Tibial artery (tissue), 4 donors: ENCODE data around the gene CREB5.

Experiments used
- DNase-seq, 2 donors: peaks; one replicate each; pipeline ENCODE4 v3.0.0-alpha.2; 2019
- H3K27ac ChIP-seq, 2 donors: fragments of 200-600 bp; sonication (generic) in 1 of 2; 1 replicate in 1 of 2; 2 replicates in 1 of 2; pipeline ENCODE4 v1.5.1; 2018 to 2019; ENCODE audit warnings: mild to moderate bottlenecking in 1 of 2
- H3K27me3 ChIP-seq, 2 donors: fragments of 200-600 bp; sonication (generic) in 1 of 2; one replicate each; pipeline versions ENCODE4 v1.5.1 to v1.6.0; 2016 to 2019
- H3K36me3 ChIP-seq, 3 donors: fragments of 200-600 bp; sonication (generic) in 2 of 3; one replicate each; pipeline ENCODE4 v1.5.1; 2016 to 2019; ENCODE audit warnings: mild to moderate bottlenecking in 2 of 3
- H3K4me1 ChIP-seq, 4 donors: fragments of 200-600 bp; sonication (generic) in 2 of 4; 1 replicate in 3 of 4; 2 replicates in 1 of 4; pipeline ENCODE4 v1.5.1; 2016 to 2019
- H3K4me3 ChIP-seq, 2 donors: fragments of 200-600 bp; sonication (generic) in 1 of 2; 1 replicate in 1 of 2; 2 replicates in 1 of 2; pipeline ENCODE4 v1.5.1; 2018 to 2019; ENCODE audit warnings: mild to moderate bottlenecking in 2 of 2
- H3K9me3 ChIP-seq, 3 donors: fragments of 200-600 bp; sonication (generic) in 1 of 3; one replicate each; pipeline ENCODE4 v1.5.1; 2016 to 2019
- intact Hi-C: fragments of 100-400 bp; cut with DNase I; formaldehyde crosslinking; loops from one replicate; pipeline ENCODE4 v1.15.0; 2023; ENCODE audit warnings: low total_unique reads
- TF ChIP-seq, protein P1 (sequence below), 2 experiments: fragments of 200-600 bp in 1 of 2; fragments of 450-650 bp in 1 of 2; IDR thresholded peaks; one replicate each; pipeline ENCODE4 v1.5.1; 2017 to 2019; ENCODE audit warnings: antibody characterized with exemption in 2 of 2, mild to moderate bottlenecking in 1 of 2, moderate library complexity in 1 of 2

CREB5 gene

DNA sequence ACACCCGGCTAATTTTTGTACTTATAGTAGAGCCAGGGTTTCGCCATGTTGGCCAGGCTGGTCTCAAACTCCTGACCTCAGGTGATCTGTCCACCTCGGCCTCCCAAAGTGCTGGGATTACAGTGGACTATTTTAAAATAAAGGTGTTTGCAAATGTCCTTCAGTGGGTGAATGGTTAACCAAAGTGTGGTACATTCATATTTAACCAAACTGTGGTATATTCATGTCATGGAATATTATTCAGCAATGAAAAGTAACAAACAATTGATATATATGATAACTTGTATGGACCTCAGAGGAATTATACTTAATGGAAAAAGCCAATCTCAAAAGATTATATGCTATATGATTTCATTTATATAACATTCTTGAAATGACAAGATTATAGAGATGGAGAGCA, 190.0 kb downstream of the CREB5 start:
- Histone ChIP-seq H3K27ac (no peak overlapping the region), H3K9me3 (no peaks in the 10 kb centered on the region), H3K27me3 (no peaks in the 10 kb centered on the region), H3K4me3 (no peak overlapping the region), H3K36me3 (no peaks in the 10 kb centered on the region), H3K4me1 (no peaks in the 10 kb centered on the region)
- DNase-seq: no peak
- intact Hi-C loops: no loop called here
- TF ChIP-seq, protein P1, sequence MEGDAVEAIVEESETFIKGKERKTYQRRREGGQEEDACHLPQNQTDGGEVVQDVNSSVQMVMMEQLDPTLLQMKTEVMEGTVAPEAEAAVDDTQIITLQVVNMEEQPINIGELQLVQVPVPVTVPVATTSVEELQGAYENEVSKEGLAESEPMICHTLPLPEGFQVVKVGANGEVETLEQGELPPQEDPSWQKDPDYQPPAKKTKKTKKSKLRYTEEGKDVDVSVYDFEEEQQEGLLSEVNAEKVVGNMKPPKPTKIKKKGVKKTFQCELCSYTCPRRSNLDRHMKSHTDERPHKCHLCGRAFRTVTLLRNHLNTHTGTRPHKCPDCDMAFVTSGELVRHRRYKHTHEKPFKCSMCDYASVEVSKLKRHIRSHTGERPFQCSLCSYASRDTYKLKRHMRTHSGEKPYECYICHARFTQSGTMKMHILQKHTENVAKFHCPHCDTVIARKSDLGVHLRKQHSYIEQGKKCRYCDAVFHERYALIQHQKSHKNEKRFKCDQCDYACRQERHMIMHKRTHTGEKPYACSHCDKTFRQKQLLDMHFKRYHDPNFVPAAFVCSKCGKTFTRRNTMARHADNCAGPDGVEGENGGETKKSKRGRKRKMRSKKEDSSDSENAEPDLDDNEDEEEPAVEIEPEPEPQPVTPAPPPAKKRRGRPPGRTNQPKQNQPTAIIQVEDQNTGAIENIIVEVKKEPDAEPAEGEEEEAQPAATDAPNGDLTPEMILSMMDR (IDR thresholded peaks at IDR 0.05): no peak

DNA sequence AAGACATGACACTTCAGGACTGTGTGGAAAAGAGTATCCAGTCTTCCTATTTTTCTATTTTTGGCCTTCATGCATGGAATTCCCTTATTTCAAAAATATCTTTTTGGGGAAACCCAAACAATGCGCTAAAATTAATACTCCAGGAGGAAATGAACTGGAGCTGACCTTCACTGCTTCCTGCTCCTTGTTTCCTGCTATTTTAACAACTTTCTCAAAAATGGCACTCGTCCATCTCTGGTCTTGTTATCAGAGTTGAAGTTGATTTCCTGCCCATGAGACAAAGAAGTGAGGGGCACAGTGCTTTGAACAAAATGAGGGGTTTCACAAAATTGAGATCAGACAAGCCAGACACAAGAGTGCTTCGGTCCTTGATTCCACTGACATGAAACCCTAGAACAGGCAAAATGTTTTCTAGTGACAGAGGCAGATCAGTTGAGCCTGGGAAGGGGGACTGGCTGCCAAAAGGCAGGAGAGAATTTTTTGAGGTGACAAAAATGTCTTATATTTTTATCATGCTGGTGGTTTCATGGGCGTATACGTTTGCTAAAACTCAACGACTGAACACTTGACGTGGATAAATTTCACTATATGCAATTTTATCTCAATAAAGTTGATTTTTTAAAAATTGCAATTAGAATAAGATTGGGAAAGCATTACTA, 193.2 kb downstream of the CREB5 start:
- TF ChIP-seq, protein P1 (IDR thresholded peaks at IDR 0.05): no peak
- DNase-seq: no peak
- Histone ChIP-seq H3K27me3 (no peaks in the 10 kb centered on the region), H3K4me1 (no peaks in the 10 kb centered on the region), H3K9me3 (no peaks in the 10 kb centered on the region), H3K27ac (no peak overlapping the region), H3K36me3 (no peaks in the 10 kb centered on the region), H3K4me3 (no peak overlapping the region)
- intact Hi-C loops: no loop called here

DNA sequence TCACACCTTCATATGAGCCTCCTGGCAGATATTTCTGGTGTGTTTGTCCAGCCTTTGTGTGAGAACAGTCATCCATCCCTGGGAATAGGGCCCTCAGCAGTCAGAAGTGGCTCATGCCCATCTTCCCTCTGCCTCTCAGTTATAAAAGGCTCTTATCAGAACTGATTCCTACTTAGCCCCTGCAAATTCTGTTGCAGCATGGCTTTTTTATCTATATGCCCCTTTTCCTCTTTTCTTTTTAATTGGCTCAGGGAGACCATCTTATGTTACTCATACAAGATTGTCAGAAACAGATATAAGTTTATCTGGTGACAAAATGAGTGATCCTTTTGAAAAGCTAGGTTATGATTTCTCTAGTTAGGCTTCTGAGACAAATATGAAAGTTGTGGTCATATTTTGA, 194.1 kb downstream of the CREB5 start:
- TF ChIP-seq, protein P1 (IDR thresholded peaks at IDR 0.05): no peak
- intact Hi-C loops: no loop called here
- H3K27me3 ChIP-seq: no peaks in the 10 kb centered on the region

DNA sequence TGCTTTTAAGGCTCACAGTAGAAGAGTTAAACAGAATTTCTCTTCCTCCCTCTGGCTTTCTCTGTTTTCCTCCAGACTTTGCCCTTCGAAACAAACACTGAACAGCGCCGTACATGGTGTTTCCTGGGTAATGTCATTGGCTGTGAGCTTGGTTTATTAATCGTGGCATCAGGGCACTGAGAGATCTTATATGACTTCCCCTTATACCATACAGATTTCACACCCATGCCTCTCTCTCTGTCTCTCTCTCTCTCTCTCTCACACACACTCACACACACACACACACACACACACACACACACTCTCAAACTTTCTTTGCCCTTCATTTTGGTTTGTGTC, 195.5 kb downstream of the CREB5 start:
- H3K27me3 ChIP-seq: no peaks in the 10 kb centered on the region
- H3K9me3 ChIP-seq: no peaks in the 10 kb centered on the region
- no peak overlapping the region for H3K27ac ChIP-seq
- no peak for DNase-seq
- no peaks in the 10 kb centered on the region for H3K4me1 ChIP-seq
- TF ChIP-seq, protein P1 (IDR thresholded peaks at IDR 0.05): no peak
- H3K36me3 ChIP-seq: no peaks in the 10 kb centered on the region
- intact Hi-C loops: no loop called here
- no peak overlapping the region for H3K4me3 ChIP-seq

More for the DNA sequence above, 194.1 kb downstream of the CREB5 start:
- Histone ChIP-seq H3K4me1 (no peaks in the 10 kb centered on the region), H3K27ac (no peak overlapping the region), H3K4me3 (no peak overlapping the region), H3K36me3 (no peaks in the 10 kb centered on the region), H3K9me3 (no peaks in the 10 kb centered on the region)
- DNase-seq: no peak

DNA sequence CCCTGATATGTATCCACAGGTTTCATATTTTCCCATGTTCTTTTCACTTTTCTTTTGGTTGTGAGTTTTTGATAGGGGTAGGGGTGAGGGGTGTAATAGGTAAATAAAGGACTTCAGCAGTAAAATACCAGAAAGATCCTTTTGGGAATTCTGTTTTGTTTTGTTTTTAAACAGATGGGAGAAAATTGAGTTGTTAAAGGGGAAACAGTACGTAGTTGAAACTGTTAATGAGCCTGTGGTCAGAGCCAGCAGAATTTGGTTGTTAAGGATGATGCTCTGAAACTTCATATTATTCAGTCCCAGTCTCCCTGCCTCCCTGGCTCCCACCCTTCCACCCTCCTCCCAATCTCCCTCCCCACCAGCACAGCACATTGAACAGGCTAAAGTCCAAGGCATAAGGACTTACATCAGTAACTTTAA, 195.9 kb downstream of the CREB5 start:
- intact Hi-C loops: no loop called here
- H3K27ac ChIP-seq: no peak overlapping the region
- no peak overlapping the region for H3K4me3 ChIP-seq
- DNase-seq: no peak
- TF ChIP-seq, protein P1 (IDR thresholded peaks at IDR 0.05): no peak
- H3K4me1 ChIP-seq: no peaks in the 10 kb centered on the region
- H3K36me3 ChIP-seq: no peaks in the 10 kb centered on the region
- no peaks in the 10 kb centered on the region for H3K9me3 ChIP-seq
- no peaks in the 10 kb centered on the region for H3K27me3 ChIP-seq

DNA sequence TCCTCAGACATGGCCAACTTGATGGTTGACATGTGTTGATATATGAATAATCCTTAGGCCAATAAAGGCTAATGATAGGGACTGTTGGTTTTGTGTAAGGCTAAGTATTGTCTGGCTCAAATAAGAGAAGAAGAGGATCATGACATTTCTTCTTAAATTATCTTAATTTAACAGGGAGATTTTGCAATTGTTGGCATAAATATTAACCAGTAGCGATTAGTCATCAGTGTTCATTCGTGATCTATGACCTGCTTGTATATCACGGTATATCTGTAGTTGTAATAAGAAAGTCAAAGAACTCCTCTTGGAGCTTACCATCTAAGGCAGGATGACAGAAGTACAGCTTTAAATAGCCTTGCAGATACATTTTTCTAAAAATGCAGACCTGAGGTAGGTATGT, 196.4 kb downstream of the CREB5 start:
- Histone ChIP-seq H3K27me3 (no peaks in the 10 kb centered on the region), H3K27ac (no peak overlapping the region), H3K4me1 (no peaks in the 10 kb centered on the region), H3K36me3 (no peaks in the 10 kb centered on the region), H3K9me3 (no peaks in the 10 kb centered on the region), H3K4me3 (no peak overlapping the region)
- intact Hi-C loops: no loop called here
- no peak for DNase-seq
- TF ChIP-seq, protein P1 (IDR thresholded peaks at IDR 0.05): no peak
